H1 (cell line): ENCODE results near the gene XYLB. TPM values are rescaled to one million over a fixed set of nuclear protein-coding genes. Genes with fewer than 3 reads are reported as not detected.

ENCODE experiments used
- CTCF ChIA-PET: fragments of 300-600 bp; sonication (Branson Sonifier 250); formaldehyde crosslinking; loops from one replicate; lab custom pipeline; 2021; ENCODE audit not compliant: partially characterized antibody; lab: Charles Lee
- POLR2A ChIA-PET: fragments of 300-600 bp; sonication (Branson Sonifier 250); formaldehyde crosslinking; loops from one replicate; lab custom pipeline; 2021; ENCODE audit warnings: inconsistent platforms; ENCODE audit not compliant: partially characterized antibody; lab: Charles Lee
- DNase-seq, 2 experiments: peaks; one replicate each; pipeline versions ENCODE4 v3.0.0 to v3.0.0-alpha.2; 2010 to 2022; ENCODE audit warnings: low spot score in 2 of 2, low read depth in 1 of 2, mixed read lengths in 1 of 2
- FAIRE-seq: peaks from 2 replicates; lab custom pipeline; 2011; peaks lifted over from hg19 to GRCh38; lab: Jason Lieb, UNC
- H2AFZ ChIP-seq: 2 replicates; pipeline ENCODE4 v1.8.1; 2012; ENCODE audit warnings: low read length, inconsistent platforms
- H2AK5ac ChIP-seq: 2 replicates; pipeline ENCODE4 v1.6.1; 2013; ENCODE audit warnings: low read depth, low read length
- H2BK120ac ChIP-seq: replicated peaks from 2 replicates; pipeline ENCODE3; 2013; ENCODE audit warnings: low read depth, low read length, inconsistent platforms
- H2BK12ac ChIP-seq: 2 replicates; pipeline ENCODE4 v1.6.1; 2013; ENCODE audit warnings: low read depth, low read length
- H2BK15ac ChIP-seq: 2 replicates; pipeline ENCODE4 v1.6.1; 2013; ENCODE audit warnings: low read length
- H2BK20ac ChIP-seq: 2 replicates; pipeline ENCODE4 v1.6.1; 2013; ENCODE audit warnings: low read length
- H2BK5ac ChIP-seq: 2 replicates; pipeline ENCODE4 v1.6.1; 2013; ENCODE audit warnings: low read depth, low read length
- H3K14ac ChIP-seq: 2 replicates; pipeline ENCODE4 v1.6.1; 2013; ENCODE audit warnings: inconsistent platforms; ENCODE audit not compliant: insufficient read length
- H3K18ac ChIP-seq: 2 replicates; pipeline ENCODE4 v1.6.1; 2013; ENCODE audit warnings: low read length; ENCODE audit errors: extremely low read depth
- H3K23ac ChIP-seq: 2 replicates; pipeline ENCODE4 v1.6.1; 2013; ENCODE audit warnings: inconsistent platforms; ENCODE audit not compliant: insufficient read length
- H3K23me2 ChIP-seq: 2 replicates; pipeline ENCODE4 v1.6.1; 2013; ENCODE audit warnings: low read depth, low read length
- H3K27ac ChIP-seq: 2 replicates; pipeline ENCODE4 v1.6.1; 2011; ENCODE audit warnings: low read depth, low read length, inconsistent platforms
- H3K27me3 ChIP-seq, 4 experiments: replicated peaks in 1 of 4; 1 replicate in 1 of 4; 2 replicates in 3 of 4; pipeline versions ENCODE4 v1.6.1 to v1.8.1; 2011 to 2013; ENCODE audit warnings: low read length in 3 of 4, mild to moderate bottlenecking in 3 of 4, inconsistent platforms in 2 of 4, mixed read lengths in 2 of 4, moderate library complexity in 1 of 4; ENCODE audit not compliant: control insufficient read depth in 3 of 4, insufficient read depth in 3 of 4; ENCODE audit errors: extremely low read depth in 1 of 4
- H3K36me3 ChIP-seq, 4 experiments: 2 replicates each; pipeline versions ENCODE4 v1.6.1 to v1.8.1; 2011 to 2013; ENCODE audit warnings: mild to moderate bottlenecking in 4 of 4, low read length in 3 of 4, moderate library complexity in 2 of 4, control low read depth in 1 of 4, inconsistent platforms in 1 of 4; ENCODE audit not compliant: insufficient read depth in 4 of 4, control insufficient read depth in 2 of 4
- H3K4ac ChIP-seq: replicated peaks from 2 replicates; pipeline ENCODE3; 2013; ENCODE audit warnings: low read length, low read depth, mixed read lengths, inconsistent platforms; ENCODE audit not compliant: insufficient read length
- H3K4me1 ChIP-seq, 4 experiments: replicated peaks in 1 of 4; 1 replicate in 1 of 4; 2 replicates in 3 of 4; pipeline versions ENCODE4 v1.6.1 to v1.8.1; 2011 to 2013; ENCODE audit warnings: low read length in 3 of 4, inconsistent platforms in 2 of 4, mixed read lengths in 1 of 4; ENCODE audit not compliant: insufficient read depth in 4 of 4, control insufficient read depth in 3 of 4
- H3K4me2 ChIP-seq, 2 experiments: 2 replicates each; pipeline versions ENCODE4 v1.6.1 to v1.8.1; 2011 to 2013; ENCODE audit warnings: low read depth in 2 of 2, low read length in 2 of 2, control low read depth in 1 of 2, inconsistent platforms in 1 of 2, mild to moderate bottlenecking in 1 of 2; ENCODE audit not compliant: insufficient read depth in 1 of 2
- H3K4me3 ChIP-seq, 4 experiments: fragments of 200-600, 300-600 bp in 1 of 4; sonication (generic), shearing (Covaris generic), sonication (Bioruptor Twin) in 1 of 4; 2 replicates each; pipeline versions ENCODE4 v1.5.1 to v1.8.1; 2011 to 2016; ENCODE audit warnings: low read length in 4 of 4, low read depth in 3 of 4, control low read depth in 2 of 4, inconsistent platforms in 2 of 4, mild to moderate bottlenecking in 2 of 4, mixed read lengths in 1 of 4, moderate library complexity in 1 of 4; ENCODE audit not compliant: insufficient read depth in 2 of 4; ENCODE audit errors: extremely low read depth in 1 of 4
- H3K56ac ChIP-seq: replicated peaks from 2 replicates; pipeline ENCODE3; 2013; ENCODE audit warnings: low read depth, mild to moderate bottlenecking, mixed read lengths, low read length, inconsistent platforms; ENCODE audit not compliant: insufficient read length
- H3K79me1 ChIP-seq: 2 replicates; pipeline ENCODE4 v1.6.1; 2013; ENCODE audit warnings: low read depth, low read length, control low read depth
- H3K79me2 ChIP-seq, 2 experiments: 2 replicates each; pipeline versions ENCODE4 v1.6.1 to v1.8.1; 2012 to 2013; ENCODE audit warnings: low read length in 2 of 2, mild to moderate bottlenecking in 2 of 2, inconsistent platforms in 1 of 2; ENCODE audit not compliant: insufficient read depth in 2 of 2, control insufficient read depth in 1 of 2
- H3K9ac ChIP-seq, 4 experiments: replicated peaks in 1 of 4; 1 replicate in 1 of 4; 2 replicates in 3 of 4; pipeline versions ENCODE4 v1.6.1 to v1.8.1; 2011 to 2013; ENCODE audit warnings: low read depth in 3 of 4, low read length in 3 of 4, control low read depth in 2 of 4, mild to moderate bottlenecking in 2 of 4, moderate library complexity in 2 of 4, inconsistent platforms in 1 of 4; ENCODE audit errors: extremely low read depth in 1 of 4
- H3K9me3 ChIP-seq, 2 experiments: 2 replicates each; pipeline versions ENCODE4 v1.6.1 to v1.8.1; 2012 to 2013; ENCODE audit warnings: mild to moderate bottlenecking in 2 of 2, moderate library complexity in 2 of 2, control low read depth in 1 of 2, inconsistent platforms in 1 of 2, low read depth in 1 of 2, low read length in 1 of 2, mixed read lengths in 1 of 2; ENCODE audit not compliant: insufficient read depth in 2 of 2
- H4K20me1 ChIP-seq, 2 experiments: replicated peaks in 1 of 2; 2 replicates each; pipeline versions ENCODE3 to v1.8.1; 2011 to 2013; ENCODE audit warnings: inconsistent platforms in 2 of 2, low read length in 2 of 2, mild to moderate bottlenecking in 1 of 2; ENCODE audit not compliant: insufficient read depth in 2 of 2, control insufficient read depth in 1 of 2
- H4K5ac ChIP-seq: 2 replicates; pipeline ENCODE4 v1.6.1; 2013; ENCODE audit warnings: low read length, low read depth, mixed read lengths, inconsistent platforms; ENCODE audit not compliant: insufficient read length
- H4K8ac ChIP-seq: 2 replicates; pipeline ENCODE4 v1.8.0; 2013; ENCODE audit warnings: mild to moderate bottlenecking, moderate library complexity, low read length, inconsistent platforms; ENCODE audit not compliant: insufficient read depth; ENCODE audit errors: extremely low read depth
- H4K91ac ChIP-seq: replicated peaks from 2 replicates; pipeline ENCODE3; 2013; ENCODE audit warnings: low read length, mixed read lengths, inconsistent platforms; ENCODE audit not compliant: insufficient read length
- ATF2 ChIP-seq: IDR thresholded peaks from 2 replicates; pipeline ENCODE4 v1.6.1; 2012; ENCODE audit warnings: low read length, inconsistent platforms
- ATF3 ChIP-seq: IDR thresholded peaks from 2 replicates; pipeline ENCODE4 v1.6.1; 2011; ENCODE audit warnings: low read depth, mild to moderate bottlenecking, low read length; ENCODE audit not compliant: insufficient read depth
- BCL11A ChIP-seq, 2 experiments: IDR thresholded peaks; one replicate each; pipeline ENCODE4 v1.6.1; 2011; ENCODE audit warnings: low read depth in 2 of 2, low read length in 2 of 2, mild to moderate bottlenecking in 2 of 2
- CHD1 ChIP-seq: IDR thresholded peaks from 2 replicates; pipeline ENCODE4 v1.6.1; 2012; ENCODE audit warnings: low read depth, low read length, improper control_type of control experiment
- CTBP2 ChIP-seq: IDR thresholded peaks from 2 replicates; pipeline ENCODE4 v1.7.0; 2011; ENCODE audit warnings: borderline replicate concordance, mild to moderate bottlenecking, moderate library complexity, mixed read lengths, low read length; ENCODE audit not compliant: insufficient read depth, insufficient read length
- CTCF ChIP-seq, 3 experiments: IDR thresholded peaks; 1 replicate in 2 of 3; 2 replicates in 1 of 3; pipeline versions ENCODE4 v1.5.1 to v1.6.1; 2011; ENCODE audit warnings: low read length in 3 of 3, mild to moderate bottlenecking in 3 of 3, inconsistent platforms in 2 of 3, low read depth in 1 of 3, moderate library complexity in 1 of 3; ENCODE audit not compliant: insufficient read depth in 1 of 3; ENCODE audit errors: control extremely low read depth in 1 of 3
- SIRT6 ChIP-seq: IDR thresholded peaks from one replicate; pipeline ENCODE4 v1.7.1; 2012; ENCODE audit warnings: low read length, inconsistent platforms
- SRF ChIP-seq: IDR thresholded peaks from 2 replicates; pipeline ENCODE4 v1.6.1; 2011; ENCODE audit warnings: mild to moderate bottlenecking, low read depth, low read length, moderate library complexity
- ZNF274 ChIP-seq: IDR thresholded peaks from 2 replicates; pipeline ENCODE4 v1.7.0; 2012; ENCODE audit warnings: low read length, borderline replicate concordance; ENCODE audit errors: extremely low read depth
- WGBS, 2 experiments: shearing (Covaris generic) in 1 of 2; methylation state at CpG; one replicate each; pipeline versions ENCODE4 v1.1.6 to v1.1.7; 2013 to 2015; ENCODE audit warnings: low lambda C conversion rate in 2 of 2, mixed read lengths in 2 of 2, inconsistent platforms in 1 of 2, low coverage in 1 of 2, missing lambda C conversion rate in 1 of 2; ENCODE audit not compliant: insufficient replicate concordance in 2 of 2, insufficient coverage in 1 of 2, insufficient read length in 1 of 2; ENCODE audit errors: extremely low coverage in 1 of 2, missing lambda C conversion rate in 1 of 2; 5-methylcytosine and 5-hydroxymethylcytosine counted together
- polyA plus RNA-seq, 7 experiments: library from polyadenylated mRNA; depleted of rRNA in 3 of 7; stranded (reverse) in 5 of 7; unstranded in 2 of 7; fragments of >200 nt in 5 of 7; fragments of 200-250 nt in 2 of 7; gene quantifications; 1 replicate in 5 of 7; 2 replicates in 1 of 7; 4 replicates in 1 of 7; pipeline versions ENCODE4 v1.2.1 to v1.2.3, GENCODE V29; 2011 to 2013; ENCODE audit warnings: missing spikeins in 2 of 7, mixed read lengths in 2 of 7
- total RNA-seq: library from RNA; stranded (reverse); fragmentation: NEBNext Ultra II Directional; extraction: Animal tissue kit (Norgen Biotek cat#: 25700); gene quantifications from 2 replicates; pipeline ENCODE4 v1.2.1, GENCODE V29; 2021

The XYLB gene
- total and polyA plus RNA-seq, 2 of the 8 experiments (the other 6 are each of a cell fraction or from before 2014, with no cell fraction given): 1.7 to 5.5 TPM

- Histone ChIP-seq H3K36me3 (no peaks in the 10 kb centered on the region), H2BK15ac (no peak overlapping the region), H3K23ac (no peak overlapping the region), H3K79me2 (no peaks in the 10 kb centered on the region), H2BK12ac (no peak overlapping the region), H4K20me1 (no peaks in the 10 kb centered on the region), H3K4ac (no peak overlapping the region), H3K9me3 (no peaks in the 10 kb centered on the region), H2BK120ac (no peak overlapping the region), H3K27ac (no peak overlapping the region), H2AK5ac (no peak overlapping the region), H3K4me1 (peaks cover 0 to 4% (median 0%) of the 10 kb centered on the region in 4 experiments; a peak in 3 of 7 replicates), H2BK5ac (no peak overlapping the region), H3K18ac (no peak overlapping the region), H3K4me3 (no peak overlapping the region), H4K8ac (no peak overlapping the region), H3K79me1 (no peaks in the 10 kb centered on the region), H3K27me3 (no peaks in the 10 kb centered on the region), H3K4me2 (no peak overlapping the region), H3K23me2 (no peaks in the 10 kb centered on the region; the same call in 1 of the 2 replicates), H2AFZ (no peak overlapping the region), H2BK20ac (no peak overlapping the region), H3K14ac (no peak overlapping the region), H4K91ac (no peak overlapping the region), H3K56ac (no peak overlapping the region), H4K5ac (no peak overlapping the region), H3K9ac (no peak overlapping the region)
- ChIA-PET POLR2A (no interaction called here), CTCF (interaction anchor here (1.1 kb wide), 1 partner anchor 317 kb away, joined by 3 read pairs; no protein-coding TSS in a partner anchor)
- DNase-seq (peak in 1 of 2 experiments; percentile 10), FAIRE-seq (no peak)
- 93% methylated on average over 2 of the region's 2 CpGs; no CpG with 5 or more reads in 1 of the 2 experiments for WGBS, 2 experiments
- TF ChIP-seq ATF2 (no peak), CTBP2 (no peak), ATF3 (no peak), SIRT6 (no peak), CHD1 (no peak), BCL11A (IDR thresholded peaks at IDR 0.05; ENCODE audit: low read depth in 2 of 2, low read length in 2 of 2) (no peak), CTCF (IDR thresholded peaks at IDR 0.05; ENCODE audit: control extremely low read depth in 1 of 3, insufficient read depth in 1 of 3, low read depth in 1 of 3, low read length in 3 of 3) (no peak), SRF (no peak), ZNF274 (no peak)
Observed at GRCh38 chr3:38311941-38312340, 34.6 kb upstream of the XYLB start.
